NCI-H128 (cell line): ENCODE data around the gene DMRTB1.
"Not testable (repeated sequence)": the region's sequence is repeated elsewhere in the genome, so short reads cannot be mapped to it uniquely, and the experiment has no call there.

Experiments
- DNase-seq: peaks from one replicate; lab custom pipeline; 2025; ENCODE audit not compliant: unreplicated experiment; lab: John Stamatoyannopoulos, UW

DMRTB1 gene

GRCh38 chr1:53434405-53435007 lies 24.7 kb upstream of the DMRTB1 start:
- DNase-seq: not testable (repeated sequence)

- no peak for DNase-seq
Measured at GRCh38 chr1:53435151-53435550, 24.0 kb upstream of the DMRTB1 start.

- no peak for DNase-seq
Measured at GRCh38 chr1:53438427-53439336, 20.5 kb upstream of the DMRTB1 start.

GRCh38 chr1:53439337-53440207 lies 19.6 kb upstream of the DMRTB1 start:
- no peak for DNase-seq

GRCh38 chr1:53440633-53441032 lies 18.6 kb upstream of the DMRTB1 start:
- DNase-seq: no peak

- DNase-seq: no peak
Measured at GRCh38 chr1:53442299-53442698, 16.9 kb upstream of the DMRTB1 start.

- DNase-seq: no peak
Measured at GRCh38 chr1:53446051-53446450, 13.1 kb upstream of the DMRTB1 start.

- no peak for DNase-seq
Measured at GRCh38 chr1:53447413-53447812, 11.8 kb upstream of the DMRTB1 start.

GRCh38 chr1:53448241-53448841 lies 10.9 kb upstream of the DMRTB1 start:
- no peak for DNase-seq

GRCh38 chr1:53449021-53449420 lies 10.2 kb upstream of the DMRTB1 start:
- DNase-seq: no peak

- no peak for DNase-seq
Measured at GRCh38 chr1:53449693-53450092, 9.5 kb upstream of the DMRTB1 start.

GRCh38 chr1:53450225-53450624 lies 9.0 kb upstream of the DMRTB1 start:
- DNase-seq: no peak

GRCh38 chr1:53454019-53454418 lies 5.2 kb upstream of the DMRTB1 start:
- DNase-seq: no peak

- no peak for DNase-seq
Measured at GRCh38 chr1:53455364-53455991, 3.7 kb upstream of the DMRTB1 start.

- DNase-seq: no peak
Measured at GRCh38 chr1:53458634-53459033, 565 bp upstream of the DMRTB1 start.

GRCh38 chr1:53460211-53460634 lies 1.0 kb downstream of the DMRTB1 start:
- no peak for DNase-seq

- DNase-seq: no peak
Measured at GRCh38 chr1:53460666-53461322, 1.6 kb downstream of the DMRTB1 start.

- DNase-seq: no peak
Measured at GRCh38 chr1:53461323-53462044, 2.3 kb downstream of the DMRTB1 start.

GRCh38 chr1:53462193-53462592 lies 3.0 kb downstream of the DMRTB1 start:
- no peak for DNase-seq
